Epithelial cell of prostate (primary cell): ENCODE data around the gene SHB.

ENCODE experiments used
- DNase-seq: peaks from one replicate; pipeline ENCODE4 v3.0.0-alpha.2; 2011; ENCODE audit warnings: low read depth, low spot score
- H3K27ac ChIP-seq: fragments of 450-650 bp; 2 replicates; pipeline ENCODE4 v1.5.1; 2017; ENCODE audit warnings: mild to moderate bottlenecking

The SHB gene, protein sequence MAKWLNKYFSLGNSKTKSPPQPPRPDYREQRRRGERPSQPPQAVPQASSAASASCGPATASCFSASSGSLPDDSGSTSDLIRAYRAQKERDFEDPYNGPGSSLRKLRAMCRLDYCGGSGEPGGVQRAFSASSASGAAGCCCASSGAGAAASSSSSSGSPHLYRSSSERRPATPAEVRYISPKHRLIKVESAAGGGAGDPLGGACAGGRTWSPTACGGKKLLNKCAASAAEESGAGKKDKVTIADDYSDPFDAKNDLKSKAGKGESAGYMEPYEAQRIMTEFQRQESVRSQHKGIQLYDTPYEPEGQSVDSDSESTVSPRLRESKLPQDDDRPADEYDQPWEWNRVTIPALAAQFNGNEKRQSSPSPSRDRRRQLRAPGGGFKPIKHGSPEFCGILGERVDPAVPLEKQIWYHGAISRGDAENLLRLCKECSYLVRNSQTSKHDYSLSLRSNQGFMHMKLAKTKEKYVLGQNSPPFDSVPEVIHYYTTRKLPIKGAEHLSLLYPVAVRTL

DNA sequence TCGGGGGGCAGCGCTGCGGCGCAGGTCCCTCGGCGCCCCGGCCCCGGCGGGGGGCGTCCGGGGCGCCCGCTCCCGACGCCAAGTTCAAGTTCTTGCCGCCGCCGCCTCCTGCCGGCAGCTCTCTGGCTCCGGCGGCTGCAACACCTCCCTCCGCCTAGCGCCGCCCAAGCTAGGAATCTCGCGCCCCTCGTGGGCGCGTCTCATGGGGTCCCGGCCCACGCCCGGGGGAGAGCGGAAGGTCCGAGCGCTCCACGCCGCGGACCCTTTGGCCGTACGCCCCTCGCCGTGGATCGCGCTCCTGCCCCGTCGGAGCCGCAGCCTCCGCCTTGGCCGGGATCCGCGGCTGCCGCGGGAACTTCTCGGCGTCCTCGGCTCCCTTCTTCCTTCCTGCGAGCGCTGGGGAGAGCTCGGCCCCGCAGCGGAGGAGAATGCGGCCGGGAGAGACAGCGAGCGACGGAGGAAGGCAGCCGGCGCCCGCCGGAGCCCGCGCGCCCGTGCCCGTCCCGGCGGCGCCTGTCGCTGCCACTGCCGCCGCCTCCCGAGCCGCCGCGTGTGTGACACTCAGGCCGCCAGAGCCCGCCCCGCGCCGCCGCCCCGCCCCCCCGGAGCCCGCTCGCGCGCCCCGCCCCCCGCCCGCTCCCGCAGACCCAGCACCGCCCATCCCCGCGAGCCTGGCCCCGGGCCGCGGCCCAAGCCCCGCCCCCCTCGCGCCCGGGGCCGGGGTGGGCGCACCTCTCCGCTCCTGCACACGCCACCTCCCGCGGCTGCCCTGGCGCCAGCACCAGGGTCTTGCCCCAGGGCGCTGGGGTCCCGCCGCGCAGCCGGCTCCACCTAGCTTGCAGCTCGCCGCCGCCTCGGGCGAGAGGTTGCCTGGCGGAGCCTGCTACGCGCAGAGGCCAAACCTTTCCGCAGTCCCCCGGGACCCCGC is at the start of gene SHB:
SHB (minus strand) TSS at position 527 of the 928 bp plus-strand sequence. CDS start 582 bp downstream, outside the sequence.
- no peak for DNase-seq
- H3K27ac ChIP-seq, result peak within 1 kb of the TSS; percentile 83

DNA sequence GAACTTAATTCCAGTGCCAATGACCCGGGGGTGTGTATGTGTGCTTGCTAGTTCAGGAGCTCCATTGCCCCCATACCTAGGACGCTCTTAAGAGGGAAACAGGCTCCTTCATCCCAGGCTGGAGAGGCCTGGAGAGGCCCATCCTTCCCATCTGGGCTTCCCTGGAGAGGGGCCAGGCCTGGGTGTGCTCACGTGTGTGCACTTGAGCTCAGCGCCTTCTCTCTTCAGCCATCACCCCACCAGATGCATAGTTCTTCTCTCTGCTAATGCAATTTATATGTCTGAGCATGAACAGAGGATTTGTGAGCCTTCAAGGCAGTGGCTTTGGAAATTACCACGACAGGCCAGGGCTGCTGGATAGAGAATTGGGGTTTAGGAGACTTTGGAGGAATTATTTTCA is 48.6 kb upstream of the SHB start:
- DNase-seq, result no peak

DNA sequence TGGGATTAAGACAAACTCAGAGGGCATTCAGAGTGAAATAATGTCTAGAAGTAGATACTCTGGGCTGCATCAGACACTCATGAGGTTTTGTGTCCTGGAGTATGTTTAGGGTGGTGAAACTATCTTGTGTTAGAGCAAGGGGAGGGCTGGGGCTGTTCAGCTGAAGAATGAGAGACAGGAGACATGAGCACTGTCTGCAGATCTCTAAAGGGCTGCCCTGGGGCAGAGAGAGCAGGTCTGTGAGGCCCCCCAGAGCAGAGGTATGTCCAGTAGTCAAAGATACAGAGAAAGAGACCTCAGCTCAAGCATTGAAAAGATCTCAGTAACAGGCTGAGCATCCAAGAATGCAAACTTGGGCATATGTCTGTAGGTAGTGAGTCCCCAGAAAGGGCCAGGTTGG is 45.9 kb upstream of the SHB start:
- H3K27ac ChIP-seq, result no peak overlapping the region
- DNase-seq, result no peak

More for the DNA sequence above, 48.6 kb upstream of the SHB start:
- H3K27ac ChIP-seq, result no peak overlapping the region

DNA sequence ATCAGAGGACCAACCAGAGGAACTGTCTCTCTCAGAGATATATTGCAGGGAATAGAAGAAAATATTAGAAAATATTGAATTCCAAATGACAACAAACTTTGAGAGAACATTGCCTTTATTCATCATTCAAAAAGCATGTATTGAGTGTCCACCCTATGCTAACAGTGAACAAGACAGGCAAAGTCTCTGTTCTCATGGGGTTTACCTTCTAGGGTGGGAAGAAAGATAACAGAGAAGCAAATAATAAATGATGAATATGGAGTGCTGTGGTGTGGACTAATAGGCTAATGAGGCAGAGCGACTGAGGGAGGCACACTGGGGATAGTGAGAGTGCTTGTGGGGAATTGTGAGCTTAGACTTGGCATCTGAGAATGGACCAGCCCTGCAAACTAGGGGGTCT is 43.4 kb upstream of the SHB start:
- DNase-seq, result no peak
- no peak overlapping the region for H3K27ac ChIP-seq

DNA sequence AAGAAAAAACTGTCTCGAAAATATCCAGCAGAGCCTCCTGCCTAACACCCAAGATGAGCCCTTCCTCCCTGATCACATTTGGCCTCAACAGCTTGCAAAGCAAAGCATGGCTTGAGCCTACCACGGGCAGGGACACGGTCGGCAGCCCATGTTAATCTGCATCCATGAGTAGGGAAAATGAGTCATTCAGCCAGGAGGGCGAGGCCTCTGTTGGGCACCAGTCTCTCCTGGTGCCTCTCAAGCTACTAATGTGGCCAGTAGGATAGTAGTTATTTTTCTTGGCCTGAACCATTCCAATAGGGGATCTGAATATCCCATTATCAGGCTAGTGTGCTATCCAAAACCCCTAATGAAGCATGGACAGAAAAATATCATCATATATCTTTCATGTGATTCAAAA is 43.0 kb upstream of the SHB start:
- no peak for DNase-seq
- H3K27ac ChIP-seq, result no peak overlapping the region

DNA sequence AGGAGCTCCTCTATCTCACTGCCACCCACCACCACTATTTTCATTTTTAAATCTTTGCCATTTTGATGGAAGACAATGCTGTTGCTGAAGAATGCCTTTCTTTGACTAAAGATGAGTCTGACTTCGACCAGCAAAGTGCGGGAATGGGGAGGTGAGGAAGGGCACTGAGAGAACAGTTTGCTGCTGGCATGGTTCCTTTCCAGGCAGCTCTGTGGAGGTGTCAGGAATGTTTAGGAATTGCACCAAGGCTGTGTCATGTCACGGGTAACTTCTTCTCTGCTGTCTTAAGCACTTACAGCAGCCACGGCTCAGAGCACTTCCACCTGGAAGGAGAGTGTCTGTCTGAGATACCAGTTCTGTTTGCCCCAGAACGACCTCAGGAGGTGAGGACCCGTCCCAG is 41.4 kb upstream of the SHB start:
- no peak for DNase-seq
- H3K27ac ChIP-seq, result no peak overlapping the region

DNA sequence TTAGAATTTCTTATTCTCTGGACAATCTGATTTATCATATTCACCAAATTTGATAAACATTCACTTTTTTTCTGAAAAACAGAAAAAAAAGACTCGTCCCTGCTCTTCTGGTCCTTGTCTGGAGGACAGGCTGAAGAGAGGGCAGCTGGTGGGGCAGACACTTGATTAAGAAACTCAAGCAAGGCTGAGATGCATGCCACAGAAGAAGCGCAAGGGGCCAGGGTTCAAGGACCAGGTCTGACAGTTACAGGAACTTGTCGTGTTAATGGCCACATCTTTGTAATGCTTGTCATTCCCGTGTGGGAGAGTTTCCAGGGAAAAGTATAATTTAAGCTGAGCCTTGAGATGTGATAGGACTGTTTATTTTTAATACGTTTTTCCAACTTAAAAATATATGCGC is 40.6 kb upstream of the SHB start:
- DNase-seq, result no peak
- no peak overlapping the region for H3K27ac ChIP-seq

DNA sequence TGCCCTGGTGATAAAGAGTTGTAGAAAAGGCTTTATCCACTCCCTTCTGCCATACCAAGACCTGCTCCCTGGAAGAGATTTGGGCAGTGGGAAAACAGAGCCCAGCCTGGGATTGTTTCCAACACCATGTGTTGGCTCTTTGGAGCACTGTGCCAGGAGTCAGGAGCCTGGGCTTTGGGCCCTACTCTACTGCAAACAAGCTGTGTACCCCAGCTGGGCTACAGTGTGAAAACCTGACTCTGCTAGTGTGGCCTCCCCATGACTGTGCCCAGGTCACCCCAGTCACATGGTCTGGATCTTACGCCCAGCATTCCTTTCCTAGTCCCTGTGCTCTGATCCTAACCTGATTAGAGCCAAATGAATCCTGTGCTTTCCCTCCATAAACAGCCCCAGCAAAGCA is 39.3 kb upstream of the SHB start:
- no peak overlapping the region for H3K27ac ChIP-seq
- DNase-seq, result no peak

DNA sequence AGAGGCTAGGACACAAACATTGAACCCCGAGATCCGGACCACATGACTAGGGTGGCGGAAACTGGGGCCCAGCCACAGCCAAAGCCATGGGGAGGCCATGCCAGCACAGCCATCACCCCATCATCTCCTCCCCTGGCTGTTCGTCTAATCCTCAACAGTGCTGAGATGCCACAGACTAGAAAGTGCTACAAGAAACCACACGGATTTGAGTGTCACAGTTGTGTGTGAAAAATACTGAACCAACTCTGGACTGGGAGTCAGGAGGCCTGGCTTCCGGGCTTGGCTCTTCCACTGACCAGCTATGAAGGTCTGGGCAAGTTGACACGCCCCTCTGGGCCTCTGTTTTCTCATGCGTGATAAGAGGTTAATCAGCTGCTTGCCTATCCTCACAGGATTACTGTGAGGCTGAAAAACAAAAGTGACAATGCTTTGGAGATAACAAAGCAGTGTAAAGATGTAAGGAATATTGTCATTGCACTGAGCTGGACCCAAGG is 38.8 kb upstream of the SHB start:
- no peak overlapping the region for H3K27ac ChIP-seq
- DNase-seq, result no peak

DNA sequence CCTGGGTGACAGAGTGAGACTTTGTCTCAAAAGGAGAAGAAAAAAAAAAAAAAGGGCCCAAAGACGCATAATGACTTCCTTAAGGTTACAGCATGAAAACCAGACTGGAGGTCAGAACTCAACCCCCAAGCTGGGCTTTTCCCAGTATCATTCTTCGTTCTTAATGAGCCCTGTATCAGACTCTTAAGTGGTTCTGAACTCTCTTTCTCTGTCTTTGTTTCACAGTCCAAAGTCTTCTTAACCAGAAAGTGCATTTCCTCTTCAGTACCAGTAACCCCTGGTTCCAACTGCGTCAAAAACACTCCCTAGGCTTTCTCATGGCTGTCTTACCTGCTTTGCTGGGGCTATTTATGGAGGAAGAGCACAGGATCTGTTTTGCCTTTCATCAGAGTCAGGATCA is 38.4 kb upstream of the SHB start:
- no peak for DNase-seq
- no peak overlapping the region for H3K27ac ChIP-seq

DNA sequence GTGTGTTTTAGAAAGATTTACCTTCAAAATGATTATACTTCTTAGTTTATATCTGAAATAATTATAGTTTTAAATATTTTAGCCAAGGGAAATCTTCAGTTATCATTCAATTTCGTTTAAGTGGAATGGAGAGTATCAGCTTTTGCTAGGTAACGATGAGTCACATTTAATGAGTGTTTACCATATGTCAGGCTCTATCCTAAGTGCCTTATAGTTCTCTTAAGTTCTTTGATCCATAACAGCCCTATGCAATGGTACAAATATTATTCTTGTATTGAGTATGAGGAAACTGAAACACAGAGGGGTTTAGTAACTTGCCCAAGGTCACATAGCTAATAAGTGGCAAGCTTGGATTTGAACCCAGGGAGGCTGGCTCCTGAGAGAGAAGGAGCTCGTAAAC is 37.5 kb upstream of the SHB start:
- no peak for DNase-seq
- H3K27ac ChIP-seq, result no peak overlapping the region

DNA sequence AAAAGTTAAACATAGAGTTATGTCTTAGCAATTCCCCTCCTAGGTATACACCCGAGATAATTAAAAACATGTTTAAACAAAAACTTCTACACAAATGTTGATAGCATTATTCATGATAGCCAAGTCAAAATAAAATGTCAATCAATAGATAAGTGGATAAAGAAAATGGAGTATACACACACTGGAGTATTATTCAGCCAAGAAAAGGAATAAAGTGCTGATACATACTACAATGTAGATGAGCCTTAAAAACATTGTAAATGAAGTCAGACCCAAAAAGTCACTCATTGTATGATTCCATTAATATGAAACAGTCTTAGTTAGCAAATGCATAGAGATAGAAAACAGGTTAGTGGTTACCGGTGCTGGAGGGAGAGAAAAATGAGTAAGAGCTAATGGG is 34.3 kb upstream of the SHB start:
- no peak for DNase-seq
- no peak overlapping the region for H3K27ac ChIP-seq

DNA sequence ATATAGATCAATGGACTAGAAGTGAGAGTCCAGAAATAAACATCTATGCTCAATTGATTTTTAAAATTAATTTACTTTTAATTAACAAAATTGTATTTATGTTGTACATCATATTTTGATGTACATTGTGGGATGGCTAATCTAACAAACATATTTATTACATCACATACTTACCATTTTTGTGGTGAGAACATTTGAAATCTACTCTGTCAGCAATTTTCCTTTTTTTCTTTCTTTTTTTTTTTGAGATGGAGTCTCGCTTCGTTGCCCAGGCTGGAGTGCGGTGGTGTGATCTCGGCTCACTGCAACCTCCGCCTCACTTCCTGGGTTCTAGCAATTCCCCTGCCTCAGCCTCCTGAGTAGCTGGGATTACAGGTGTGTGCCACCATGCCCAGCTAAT is 32.4 kb upstream of the SHB start:
- H3K27ac ChIP-seq, result no peak overlapping the region
- no peak for DNase-seq

DNA sequence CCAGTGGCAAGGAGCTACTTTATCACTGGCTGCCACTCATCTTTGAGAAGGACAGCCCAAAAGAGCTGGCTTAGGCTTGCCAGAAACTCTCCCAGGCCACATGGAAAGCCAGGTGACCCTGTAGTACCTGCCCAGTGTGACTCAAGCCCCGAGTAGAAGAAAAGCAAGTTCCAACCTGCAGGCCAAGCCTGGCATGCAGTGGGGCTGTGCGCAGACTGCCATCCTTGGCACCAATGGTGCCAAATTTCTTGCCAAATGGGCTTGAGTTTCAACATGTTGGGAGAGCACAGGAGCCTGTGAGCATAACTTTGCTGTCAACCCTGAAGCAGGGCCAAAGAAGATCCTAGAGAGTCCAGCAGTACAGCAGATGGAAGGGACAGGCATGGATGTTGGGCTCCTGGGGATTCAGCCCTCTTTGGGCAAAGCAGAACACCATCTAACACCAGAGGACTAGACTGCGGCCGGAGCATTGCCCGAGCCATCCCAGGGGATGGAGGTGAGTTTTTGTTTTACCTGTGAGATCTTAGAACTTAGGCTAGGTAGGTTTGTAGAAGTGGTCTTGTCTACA is 27.3 kb upstream of the SHB start:
- peak; percentile 88 for DNase-seq
- peak overlapping the region; percentile 22 for H3K27ac ChIP-seq

DNA sequence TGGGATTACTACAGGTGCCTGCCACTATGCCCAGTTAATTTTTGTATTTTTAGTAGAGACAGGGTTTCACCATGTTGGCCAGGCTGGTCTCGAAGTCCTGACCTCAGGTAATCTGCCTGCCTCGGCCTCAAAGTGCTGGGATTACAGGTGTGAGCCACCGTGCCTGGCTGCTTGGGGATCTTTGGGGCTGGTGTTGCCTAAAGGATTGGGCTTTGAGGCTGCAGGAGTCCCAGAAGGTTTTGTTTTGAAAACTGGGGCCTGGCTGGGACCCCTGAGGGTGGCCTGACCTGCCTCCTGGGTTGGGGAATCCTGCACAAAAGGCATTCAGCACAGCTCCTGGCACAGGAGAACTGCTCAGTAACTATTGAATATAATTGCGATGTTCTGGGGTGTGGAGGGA is 25.1 kb upstream of the SHB start:
- no peak for DNase-seq
- H3K27ac ChIP-seq, result no peak overlapping the region

DNA sequence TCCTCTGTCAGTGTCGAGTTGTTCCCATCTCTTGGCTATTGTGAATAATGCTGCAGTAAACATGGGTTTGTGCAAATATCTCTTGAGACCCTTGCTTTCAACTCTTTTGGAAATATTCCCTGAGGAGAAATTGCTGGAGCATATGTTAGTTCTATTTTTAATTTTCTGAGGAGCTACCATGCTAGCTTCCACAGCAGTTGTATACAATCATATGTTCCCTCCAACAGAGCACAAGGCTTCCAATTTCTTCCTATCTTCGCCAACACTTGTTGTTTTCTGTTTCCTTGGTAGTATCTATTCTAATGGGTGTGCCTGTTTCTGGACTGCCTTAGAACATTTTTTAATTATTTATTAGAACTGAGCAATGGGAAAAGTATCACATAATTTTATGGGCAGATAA is 23.6 kb upstream of the SHB start:
- H3K27ac ChIP-seq, result no peak overlapping the region
- no peak for DNase-seq

DNA sequence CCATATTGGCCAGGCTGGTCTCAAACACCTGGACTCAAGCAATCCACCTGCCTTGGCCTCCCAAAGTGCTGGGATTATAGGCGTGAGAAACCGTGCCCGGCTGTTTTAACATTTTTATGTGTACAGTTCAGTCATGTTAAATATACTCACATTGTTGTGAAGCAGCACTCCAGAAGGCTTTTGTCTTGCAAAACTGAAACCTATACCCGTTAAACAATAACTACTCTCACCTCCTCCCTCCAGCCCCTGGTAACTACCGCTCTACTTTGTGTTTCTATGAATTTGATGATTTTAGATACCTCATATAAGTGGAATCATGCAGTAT is 23.1 kb upstream of the SHB start:
- DNase-seq, result no peak
- no peak overlapping the region for H3K27ac ChIP-seq

DNA sequence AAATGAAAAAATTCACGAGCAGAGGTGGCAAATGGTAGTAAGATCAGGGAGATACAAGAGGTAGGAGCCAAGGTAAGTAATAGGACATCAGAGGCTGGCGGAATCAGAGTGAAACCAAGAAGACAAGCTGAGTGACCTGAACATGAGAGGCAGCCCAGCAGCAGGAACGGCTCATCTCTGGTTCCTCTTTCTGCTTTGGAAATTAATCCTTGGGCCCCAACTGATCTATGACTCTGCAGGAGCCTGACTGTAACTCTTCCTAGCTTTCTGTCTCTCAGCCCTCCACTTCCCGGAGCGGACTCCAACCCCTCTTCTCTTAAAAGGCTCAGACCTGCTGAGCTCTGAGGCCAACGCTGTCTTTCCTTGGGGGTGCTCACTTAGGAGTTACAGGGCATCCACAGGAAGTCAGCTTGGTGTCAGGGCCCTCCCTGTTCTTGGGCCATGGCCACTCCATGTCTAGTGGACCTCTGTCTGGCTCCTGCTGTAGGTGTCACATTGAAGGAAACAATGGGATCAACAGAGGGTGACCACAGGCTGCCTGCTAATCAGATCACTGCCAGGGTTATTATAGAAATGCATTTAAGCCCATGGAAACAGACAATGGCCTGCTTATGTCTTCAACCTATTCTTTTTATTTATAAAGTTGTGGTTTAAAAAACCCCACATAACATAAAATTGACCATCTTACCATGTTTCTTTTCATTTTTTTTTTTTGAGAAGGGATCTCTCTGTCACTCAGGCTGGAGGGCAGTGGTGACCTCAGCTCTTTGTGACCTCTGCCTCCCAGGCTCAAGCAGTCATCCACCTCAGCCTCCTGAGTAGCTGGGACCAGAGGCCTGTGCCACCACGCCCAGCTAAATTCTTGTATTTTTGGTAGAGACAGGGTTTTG is 22.5 kb upstream of the SHB start:
- no peak overlapping the region for H3K27ac ChIP-seq
- no peak for DNase-seq

DNA sequence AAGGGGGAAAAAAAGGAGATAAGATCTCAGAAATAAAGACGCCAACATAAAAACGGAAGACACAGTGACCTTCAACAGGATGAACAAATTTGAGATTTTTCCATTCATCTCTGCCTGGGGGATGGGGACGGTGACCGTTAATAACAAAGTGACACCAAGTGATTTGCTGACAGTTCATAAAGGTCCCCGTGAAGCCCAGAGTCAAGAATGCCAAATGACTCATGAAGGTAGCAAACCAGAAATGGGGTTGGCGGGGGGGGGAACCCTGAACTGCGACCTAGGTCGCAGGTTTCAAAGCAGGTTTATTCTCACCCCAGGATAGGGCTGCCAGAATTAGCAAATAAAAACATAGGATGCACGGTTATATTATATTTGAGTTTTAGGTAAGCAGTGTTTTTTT is 21.1 kb upstream of the SHB start:
- DNase-seq, result no peak
- H3K27ac ChIP-seq, result no peak overlapping the region
